HG03558 (cell line): ENCODE results near the gene EYA4.
"Not testable (repeated sequence)": the region's sequence is repeated elsewhere in the genome, so short reads cannot be mapped to it uniquely, and the experiment has no call there.

Source experiments
- ATAC-seq: cut with Tn5 transposase; IDR thresholded peaks from one replicate; pipeline ENCODE4 v1.9.1; 2021; ENCODE audit warnings: moderate number of reproducible peaks; ENCODE audit not compliant: unreplicated experiment; ENCODE audit errors: extremely low read depth

Gene EYA4

GRCh38 chr6:133392015-133392414, 150.9 kb downstream of the EYA4 start:
- ATAC-seq: no peak

DNA sequence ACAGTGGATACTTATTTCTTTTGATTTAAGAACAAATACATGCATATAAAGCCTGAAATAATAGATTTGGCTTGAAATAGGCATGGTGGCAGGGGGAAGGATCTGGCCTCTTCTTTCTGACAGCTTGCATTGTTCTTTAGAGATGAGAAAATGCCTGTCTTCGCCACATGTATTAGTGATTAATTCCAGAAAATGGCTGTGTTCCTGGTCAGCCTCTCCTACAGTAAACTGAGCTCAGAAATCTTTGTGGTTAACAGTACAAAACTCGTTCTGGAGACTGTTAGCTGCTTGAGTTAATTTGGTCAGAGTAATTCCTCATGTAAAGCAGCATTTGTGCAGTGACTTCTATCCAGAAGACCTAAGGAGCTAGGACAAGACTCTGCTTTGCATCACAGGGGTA, 151.5 kb downstream of the EYA4 start:
- ATAC-seq: no peak

- ATAC-seq: no peak
These were observed 152.7 kb downstream of the EYA4 start for GRCh38 chr6:133393891-133394290.

GRCh38 chr6:133394630-133395029, 153.5 kb downstream of the EYA4 start:
- ATAC-seq: no peak

GRCh38 chr6:133396233-133396983, 155.3 kb downstream of the EYA4 start:
- ATAC-seq: no peak

DNA sequence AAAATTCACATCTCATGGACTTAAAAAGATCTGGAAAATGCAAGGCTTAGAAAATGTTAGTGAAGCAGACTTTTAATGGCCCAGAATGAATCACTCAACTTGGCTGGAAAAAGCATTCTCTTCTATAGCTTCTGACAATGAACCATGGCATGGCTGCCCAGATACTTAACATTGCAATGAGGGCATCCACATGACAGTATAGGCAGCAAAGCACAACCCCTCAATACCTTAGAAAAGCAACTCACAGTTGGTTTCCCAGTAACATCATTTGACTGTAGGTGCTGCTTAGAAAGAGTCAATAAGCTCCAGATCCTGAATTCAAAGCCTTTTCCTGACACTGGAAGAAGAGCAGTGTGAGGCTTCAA, 155.8 kb downstream of the EYA4 start:
- ATAC-seq: no peak

DNA sequence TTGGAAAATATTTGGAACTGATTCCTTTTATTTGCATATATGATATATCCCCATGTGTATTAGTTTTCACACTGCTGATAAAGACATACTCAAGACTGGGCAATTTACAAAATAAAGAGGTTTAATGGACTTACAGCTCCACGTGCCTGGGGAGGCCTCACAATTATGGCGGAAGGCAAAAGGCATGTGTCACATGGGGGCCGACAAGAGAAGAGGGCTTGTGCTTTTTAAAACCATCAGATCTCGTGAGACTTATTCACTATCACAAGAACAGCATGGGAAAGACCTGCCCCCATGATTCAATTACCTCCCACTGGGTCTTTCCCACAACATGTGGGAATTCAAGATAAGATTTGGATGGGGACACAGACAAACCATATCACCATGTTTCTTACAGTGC, 156.4 kb downstream of the EYA4 start:
- not testable (repeated sequence) for ATAC-seq

GRCh38 chr6:133399426-133399825, 158.3 kb downstream of the EYA4 start:
- ATAC-seq: no peak

- ATAC-seq: no peak
These were observed 163.0 kb downstream of the EYA4 start for GRCh38 chr6:133404151-133404550.

DNA sequence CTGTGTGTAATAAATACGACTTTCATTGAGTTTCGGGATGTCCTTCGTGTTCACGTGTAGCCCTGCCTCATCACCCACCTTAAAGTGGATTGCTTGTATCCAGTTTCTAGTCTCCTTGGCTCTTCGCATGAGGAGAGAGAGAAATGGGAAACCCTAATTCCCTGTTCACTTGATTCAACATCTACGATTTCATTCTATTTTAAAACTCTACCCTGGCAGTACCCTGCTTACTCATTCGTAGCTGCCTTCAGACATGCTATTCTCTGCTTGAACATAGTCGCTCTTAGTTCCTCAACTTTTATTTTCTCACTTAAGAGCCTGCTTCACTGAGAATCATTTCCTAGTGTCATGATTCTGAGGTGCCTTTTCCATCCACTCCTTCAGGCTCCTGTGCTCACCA, 163.6 kb downstream of the EYA4 start:
- no peak for ATAC-seq

- ATAC-seq: no peak
These were observed 166.4 kb downstream of the EYA4 start for GRCh38 chr6:133407320-133408100.

- ATAC-seq: no peak
These were observed 167.0 kb downstream of the EYA4 start for GRCh38 chr6:133408132-133408531.

DNA sequence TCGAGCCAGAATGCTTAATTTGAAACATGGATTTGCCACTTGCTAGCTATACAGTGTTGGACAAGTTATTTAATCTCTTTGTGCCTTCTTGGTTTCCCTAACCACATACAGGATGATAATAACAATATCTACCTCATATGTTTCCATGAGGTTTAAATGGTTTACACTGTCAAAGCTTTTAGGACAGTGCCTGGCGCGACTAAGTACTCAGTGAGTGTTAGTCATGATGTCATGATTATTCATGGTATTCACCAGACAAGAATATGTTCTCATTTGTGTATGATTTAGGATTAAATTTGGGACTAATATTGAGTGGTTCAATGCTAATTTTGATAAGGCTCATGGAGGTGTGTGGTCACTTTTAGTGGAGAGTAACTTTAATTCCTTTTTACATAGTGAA, 167.4 kb downstream of the EYA4 start:
- no peak for ATAC-seq

- no peak for ATAC-seq
These were observed 169.7 kb downstream of the EYA4 start for GRCh38 chr6:133410638-133411435.

DNA sequence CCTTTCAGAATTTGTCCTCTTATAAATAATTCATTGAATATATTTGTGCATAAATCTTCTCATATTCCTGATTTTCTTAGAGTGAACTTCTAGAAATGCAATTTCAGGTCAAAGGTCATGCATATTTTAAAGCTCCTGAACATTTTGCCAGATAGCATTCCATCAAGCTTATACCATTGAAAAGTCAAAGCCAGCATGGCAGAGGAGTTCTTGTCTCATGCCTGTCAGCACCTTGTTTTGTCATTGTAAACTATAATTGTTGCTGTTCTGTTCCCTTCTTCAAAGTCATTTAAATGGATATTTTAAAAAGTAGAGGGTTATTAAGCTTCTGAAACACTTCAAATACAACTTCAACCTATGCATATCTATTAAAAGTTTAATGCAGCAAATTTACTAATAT, 170.6 kb downstream of the EYA4 start:
- no peak for ATAC-seq

- no peak for ATAC-seq
These were observed 174.1 kb downstream of the EYA4 start for GRCh38 chr6:133415262-133415661.

- ATAC-seq: no peak
These were observed 177.0 kb downstream of the EYA4 start for GRCh38 chr6:133418108-133418507.

- no peak for ATAC-seq
These were observed 182.1 kb downstream of the EYA4 start for GRCh38 chr6:133423242-133423641.

DNA sequence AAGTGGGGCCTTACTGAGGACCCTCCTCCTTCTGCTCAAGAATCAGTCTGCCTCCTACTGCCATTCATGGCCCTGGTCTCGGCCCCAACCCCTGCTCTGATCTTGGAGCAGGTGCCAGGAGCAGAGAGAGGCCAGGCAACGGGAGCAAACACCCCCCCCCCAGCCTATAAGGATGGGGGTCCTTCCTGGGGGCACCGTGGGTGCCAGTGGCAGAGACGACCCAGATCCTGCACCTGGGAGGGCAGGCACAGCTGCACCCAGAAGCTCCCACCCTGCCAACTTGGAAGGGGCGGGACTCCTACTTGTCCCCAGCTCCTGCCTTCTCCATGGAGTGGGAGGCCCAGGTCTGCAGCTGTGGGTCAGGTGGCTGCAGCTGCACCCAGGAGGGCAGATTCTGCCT, 183.2 kb downstream of the EYA4 start:
- ATAC-seq: no peak

DNA sequence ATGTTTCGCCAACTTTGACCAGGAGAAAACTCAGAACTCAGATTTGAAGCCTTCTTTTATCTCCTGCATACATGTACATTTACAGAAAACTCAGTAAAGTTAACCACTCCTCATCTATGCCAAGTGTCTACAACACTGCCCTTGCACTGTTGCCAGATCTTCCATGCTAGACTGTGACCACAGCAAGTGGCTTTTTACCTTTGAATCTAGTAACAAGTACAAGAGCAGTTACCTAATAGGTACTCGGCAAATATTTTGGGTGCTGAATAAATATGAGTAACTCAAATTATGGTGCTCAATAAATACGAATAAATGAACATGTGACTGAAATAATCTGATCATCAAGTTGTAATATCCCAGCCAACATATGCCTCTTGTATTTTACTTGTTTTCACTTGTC, 184.9 kb downstream of the EYA4 start:
- no peak for ATAC-seq

GRCh38 chr6:133428295-133428694, 187.1 kb downstream of the EYA4 start:
- no peak for ATAC-seq
